HEK293 (cell line): ENCODE measurements around the gene UBE2G2.

Experiments used
- KLF7 ChIP-seq: fragments of 450-650 bp; formaldehyde crosslinking; IDR thresholded peaks from 2 replicates; pipeline ENCODE4 v1.5.1; 2016; ENCODE audit warnings: missing biosample characterization, missing genetic modification characterization, borderline replicate concordance
- REPIN1 ChIP-seq: fragments of 450-650 bp; formaldehyde crosslinking; IDR thresholded peaks from 2 replicates; pipeline ENCODE4 v1.5.1; 2017; ENCODE audit warnings: missing biosample characterization, missing genetic modification characterization, low read depth
- TRIM28 ChIP-seq: IDR thresholded peaks from 2 replicates; pipeline ENCODE4 v1.6.1; 2011; ENCODE audit warnings: low read length, control low read depth, borderline replicate concordance
- WT1 ChIP-seq: fragments of 450-650 bp; formaldehyde crosslinking; IDR thresholded peaks from 2 replicates; pipeline ENCODE4 v1.5.1; 2016; ENCODE audit warnings: missing biosample characterization, missing genetic modification characterization
- ZNF112 ChIP-seq: fragments of 450-650 bp; formaldehyde crosslinking; IDR thresholded peaks from 2 replicates; pipeline ENCODE4 v1.5.0; 2017; ENCODE audit warnings: missing biosample characterization, missing genetic modification characterization
- ZNF157 ChIP-seq: fragments of 450-650 bp; formaldehyde crosslinking; IDR thresholded peaks from 2 replicates; pipeline ENCODE4 v1.5.1; 2016; ENCODE audit warnings: missing biosample characterization, missing genetic modification characterization
- ZNF202 ChIP-seq: fragments of 450-650 bp; formaldehyde crosslinking; IDR thresholded peaks from 2 replicates; pipeline ENCODE4 v1.5.1; 2016; ENCODE audit warnings: missing biosample characterization, missing genetic modification characterization, borderline replicate concordance
- ZNF223 ChIP-seq: fragments of 450-650 bp; formaldehyde crosslinking; IDR thresholded peaks from 2 replicates; pipeline ENCODE4 v1.5.1; 2016; ENCODE audit warnings: missing biosample characterization, missing genetic modification characterization
- ZNF266 ChIP-seq: fragments of 450-650 bp; formaldehyde crosslinking; IDR thresholded peaks from 2 replicates; pipeline ENCODE4 v1.5.1; 2016; ENCODE audit warnings: missing biosample characterization, missing genetic modification characterization, low read depth
- ZNF324 ChIP-seq: fragments of 450-650 bp; formaldehyde crosslinking; IDR thresholded peaks from 2 replicates; pipeline ENCODE4 v1.5.1; 2016; ENCODE audit warnings: missing biosample characterization, missing genetic modification characterization
- ZNF366 ChIP-seq: fragments of 450-650 bp; formaldehyde crosslinking; conservative IDR thresholded peaks from 2 replicates; pipeline ENCODE4 v1.5.1; 2016; ENCODE audit warnings: missing biosample characterization, missing genetic modification characterization
- ZNF404 ChIP-seq: fragments of 450-650 bp; formaldehyde crosslinking; IDR thresholded peaks from 2 replicates; pipeline ENCODE4 v1.5.1; 2017; ENCODE audit warnings: missing biosample characterization, missing genetic modification characterization
- ZNF510 ChIP-seq: fragments of 450-650 bp; formaldehyde crosslinking; IDR thresholded peaks from 2 replicates; pipeline ENCODE4 v1.5.1; 2018; ENCODE audit warnings: mild to moderate bottlenecking, missing genetic modification characterization, missing biosample characterization; ENCODE audit not compliant: insufficient replicate concordance
- ZNF529 ChIP-seq: fragments of 450-650 bp; formaldehyde crosslinking; IDR thresholded peaks from 2 replicates; pipeline ENCODE4 v1.5.1; 2017; ENCODE audit warnings: missing genetic modification characterization, missing biosample characterization; ENCODE audit not compliant: insufficient replicate concordance
- ZNF544 ChIP-seq: fragments of 450-650 bp; formaldehyde crosslinking; IDR thresholded peaks from 2 replicates; pipeline ENCODE4 v1.5.0; 2017; ENCODE audit warnings: missing biosample characterization, missing genetic modification characterization
- ZNF549 ChIP-seq: fragments of 450-650 bp; IDR thresholded peaks from 2 replicates; pipeline ENCODE4 v1.5.1; 2018; ENCODE audit warnings: missing biosample characterization, missing genetic modification characterization, mild to moderate bottlenecking, inconsistent platforms, moderate library complexity
- ZNF610 ChIP-seq: fragments of 450-650 bp; formaldehyde crosslinking; IDR thresholded peaks from 2 replicates; pipeline ENCODE4 v1.5.1; 2016; ENCODE audit warnings: missing biosample characterization, missing genetic modification characterization, borderline replicate concordance
- ZNF664 ChIP-seq: fragments of 450-650 bp; formaldehyde crosslinking; IDR thresholded peaks from 2 replicates; pipeline ENCODE4 v1.5.1; 2016; ENCODE audit warnings: missing biosample characterization, missing genetic modification characterization
- ZSCAN16 ChIP-seq: fragments of 450-650 bp; formaldehyde crosslinking; IDR thresholded peaks from 2 replicates; pipeline ENCODE4 v1.5.1; 2016; ENCODE audit warnings: missing biosample characterization, missing genetic modification characterization
- TF ChIP-seq, protein P1 (sequence below): fragments of 450-650 bp; formaldehyde crosslinking; IDR thresholded peaks from 2 replicates; pipeline ENCODE4 v1.5.1; 2016; ENCODE audit warnings: missing biosample characterization, missing genetic modification characterization
- TF ChIP-seq, protein P2 (sequence below): fragments of 450-650 bp; formaldehyde crosslinking; IDR thresholded peaks from 2 replicates; pipeline ENCODE4 v1.5.1; 2016; ENCODE audit warnings: missing biosample characterization, missing genetic modification characterization, borderline replicate concordance
- TF ChIP-seq, protein P3 (sequence below): fragments of 450-650 bp; formaldehyde crosslinking; IDR thresholded peaks from 2 replicates; pipeline ENCODE4 v1.5.1; 2016; ENCODE audit warnings: missing biosample characterization, missing genetic modification characterization
- TF ChIP-seq, protein P4 (sequence below): fragments of 450-650 bp; formaldehyde crosslinking; IDR thresholded peaks from 2 replicates; pipeline ENCODE4 v1.5.1; 2016; ENCODE audit warnings: missing biosample characterization, missing genetic modification characterization
- TF ChIP-seq, protein P5 (sequence below): fragments of 450-650 bp; formaldehyde crosslinking; IDR thresholded peaks from 2 replicates; pipeline ENCODE4 v1.5.1; 2017; ENCODE audit warnings: missing biosample characterization, missing genetic modification characterization
- TF ChIP-seq, protein P6 (sequence below): fragments of 450-650 bp; formaldehyde crosslinking; IDR thresholded peaks from 2 replicates; pipeline ENCODE4 v1.5.1; 2016; ENCODE audit warnings: missing biosample characterization, missing genetic modification characterization
- TF ChIP-seq, protein P7 (sequence below): fragments of 450-650 bp; formaldehyde crosslinking; IDR thresholded peaks from 2 replicates; pipeline ENCODE4 v1.5.1; 2016; ENCODE audit warnings: missing biosample characterization, missing genetic modification characterization

The UBE2G2 gene

DNA sequence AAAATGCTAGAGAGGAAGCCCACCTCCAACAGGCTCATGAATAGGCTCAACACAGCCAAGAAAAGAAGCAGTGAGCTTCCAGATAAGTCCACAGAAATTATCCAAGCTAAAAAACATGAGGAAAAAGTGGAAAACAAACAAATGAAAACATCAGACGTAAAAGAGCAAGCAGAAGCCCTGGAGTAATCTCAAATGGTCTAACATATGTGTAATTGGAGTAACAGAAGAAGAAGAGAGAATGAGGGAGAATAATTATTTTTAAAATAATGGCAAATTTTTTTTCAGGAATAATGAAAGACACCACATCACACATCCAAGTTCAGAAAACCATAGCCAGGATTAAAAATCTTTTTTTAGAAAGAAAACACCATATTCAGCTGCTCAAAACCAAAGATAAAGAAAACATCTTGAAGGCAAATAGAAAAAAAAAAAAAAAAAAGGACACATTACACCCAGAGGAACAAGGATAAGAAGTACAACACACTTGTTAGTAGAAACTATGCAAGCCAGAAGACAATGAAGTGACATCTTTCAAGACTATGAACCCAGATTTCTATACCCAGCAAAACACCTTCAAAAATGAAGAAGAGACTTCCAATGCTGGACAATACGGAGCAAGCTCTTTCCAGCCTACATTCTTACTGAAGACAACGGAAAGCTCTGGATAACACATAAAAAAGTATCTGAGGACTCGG is 26.9 kb upstream of the UBE2G2 start (continued):
- TF ChIP-seq, protein P1, sequence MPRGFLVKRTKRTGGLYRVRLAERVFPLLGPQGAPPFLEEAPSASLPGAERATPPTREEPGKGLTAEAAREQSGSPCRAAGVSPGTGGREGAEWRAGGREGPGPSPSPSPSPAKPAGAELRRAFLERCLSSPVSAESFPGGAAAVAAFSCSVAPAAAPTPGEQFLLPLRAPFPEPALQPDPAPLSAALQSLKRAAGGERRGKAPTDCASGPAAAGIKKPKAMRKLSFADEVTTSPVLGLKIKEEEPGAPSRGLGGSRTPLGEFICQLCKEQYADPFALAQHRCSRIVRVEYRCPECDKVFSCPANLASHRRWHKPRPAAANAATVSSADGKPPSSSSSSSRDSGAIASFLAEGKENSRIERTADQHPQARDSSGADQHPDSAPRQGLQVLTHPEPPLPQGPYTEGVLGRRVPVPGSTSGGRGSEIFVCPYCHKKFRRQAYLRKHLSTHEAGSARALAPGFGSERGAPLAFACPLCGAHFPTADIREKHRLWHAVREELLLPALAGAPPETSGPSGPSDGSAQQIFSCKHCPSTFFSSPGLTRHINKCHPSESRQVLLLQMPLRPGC (tag by site-specific recombination), result no peak
- TF ChIP-seq ZNF529 (tag by site-specific recombination) (peak; percentile 71), KLF7 (tag by site-specific recombination) (no peak), ZNF610 (tag by site-specific recombination) (no peak), REPIN1 (tag by site-specific recombination) (no peak), ZNF664 (tag by site-specific recombination) (no peak), ZSCAN16 (tag by site-specific recombination) (no peak), ZNF366 (tag by site-specific recombination) (no peak), ZNF266 (tag by site-specific recombination) (no peak), WT1 (tag by site-specific recombination) (no peak), ZNF544 (tag by site-specific recombination) (no peak), ZNF202 (no peak), TRIM28 (no peak), ZNF157 (tag by site-specific recombination) (no peak), ZNF112 (tag by site-specific recombination) (no peak), ZNF223 (tag by site-specific recombination) (no peak), ZNF549 (tag by site-specific recombination) (no peak), ZNF324 (no peak), ZNF404 (tag by site-specific recombination) (no peak), ZNF510 (tag by site-specific recombination) (peak; percentile 44)
- TF ChIP-seq, protein P2, sequence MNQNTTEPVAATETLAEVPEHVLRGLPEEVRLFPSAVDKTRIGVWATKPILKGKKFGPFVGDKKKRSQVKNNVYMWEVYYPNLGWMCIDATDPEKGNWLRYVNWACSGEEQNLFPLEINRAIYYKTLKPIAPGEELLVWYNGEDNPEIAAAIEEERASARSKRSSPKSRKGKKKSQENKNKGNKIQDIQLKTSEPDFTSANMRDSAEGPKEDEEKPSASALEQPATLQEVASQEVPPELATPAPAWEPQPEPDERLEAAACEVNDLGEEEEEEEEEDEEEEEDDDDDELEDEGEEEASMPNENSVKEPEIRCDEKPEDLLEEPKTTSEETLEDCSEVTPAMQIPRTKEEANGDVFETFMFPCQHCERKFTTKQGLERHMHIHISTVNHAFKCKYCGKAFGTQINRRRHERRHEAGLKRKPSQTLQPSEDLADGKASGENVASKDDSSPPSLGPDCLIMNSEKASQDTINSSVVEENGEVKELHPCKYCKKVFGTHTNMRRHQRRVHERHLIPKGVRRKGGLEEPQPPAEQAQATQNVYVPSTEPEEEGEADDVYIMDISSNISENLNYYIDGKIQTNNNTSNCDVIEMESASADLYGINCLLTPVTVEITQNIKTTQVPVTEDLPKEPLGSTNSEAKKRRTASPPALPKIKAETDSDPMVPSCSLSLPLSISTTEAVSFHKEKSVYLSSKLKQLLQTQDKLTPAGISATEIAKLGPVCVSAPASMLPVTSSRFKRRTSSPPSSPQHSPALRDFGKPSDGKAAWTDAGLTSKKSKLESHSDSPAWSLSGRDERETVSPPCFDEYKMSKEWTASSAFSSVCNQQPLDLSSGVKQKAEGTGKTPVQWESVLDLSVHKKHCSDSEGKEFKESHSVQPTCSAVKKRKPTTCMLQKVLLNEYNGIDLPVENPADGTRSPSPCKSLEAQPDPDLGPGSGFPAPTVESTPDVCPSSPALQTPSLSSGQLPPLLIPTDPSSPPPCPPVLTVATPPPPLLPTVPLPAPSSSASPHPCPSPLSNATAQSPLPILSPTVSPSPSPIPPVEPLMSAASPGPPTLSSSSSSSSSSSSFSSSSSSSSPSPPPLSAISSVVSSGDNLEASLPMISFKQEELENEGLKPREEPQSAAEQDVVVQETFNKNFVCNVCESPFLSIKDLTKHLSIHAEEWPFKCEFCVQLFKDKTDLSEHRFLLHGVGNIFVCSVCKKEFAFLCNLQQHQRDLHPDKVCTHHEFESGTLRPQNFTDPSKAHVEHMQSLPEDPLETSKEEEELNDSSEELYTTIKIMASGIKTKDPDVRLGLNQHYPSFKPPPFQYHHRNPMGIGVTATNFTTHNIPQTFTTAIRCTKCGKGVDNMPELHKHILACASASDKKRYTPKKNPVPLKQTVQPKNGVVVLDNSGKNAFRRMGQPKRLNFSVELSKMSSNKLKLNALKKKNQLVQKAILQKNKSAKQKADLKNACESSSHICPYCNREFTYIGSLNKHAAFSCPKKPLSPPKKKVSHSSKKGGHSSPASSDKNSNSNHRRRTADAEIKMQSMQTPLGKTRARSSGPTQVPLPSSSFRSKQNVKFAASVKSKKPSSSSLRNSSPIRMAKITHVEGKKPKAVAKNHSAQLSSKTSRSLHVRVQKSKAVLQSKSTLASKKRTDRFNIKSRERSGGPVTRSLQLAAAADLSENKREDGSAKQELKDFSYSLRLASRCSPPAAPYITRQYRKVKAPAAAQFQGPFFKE (tag by site-specific recombination), result no peak
- TF ChIP-seq, protein P3, sequence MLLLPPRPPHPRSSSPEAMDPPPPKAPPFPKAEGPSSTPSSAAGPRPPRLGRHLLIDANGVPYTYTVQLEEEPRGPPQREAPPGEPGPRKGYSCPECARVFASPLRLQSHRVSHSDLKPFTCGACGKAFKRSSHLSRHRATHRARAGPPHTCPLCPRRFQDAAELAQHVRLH (tag by site-specific recombination), result no peak
- TF ChIP-seq, protein P4, sequence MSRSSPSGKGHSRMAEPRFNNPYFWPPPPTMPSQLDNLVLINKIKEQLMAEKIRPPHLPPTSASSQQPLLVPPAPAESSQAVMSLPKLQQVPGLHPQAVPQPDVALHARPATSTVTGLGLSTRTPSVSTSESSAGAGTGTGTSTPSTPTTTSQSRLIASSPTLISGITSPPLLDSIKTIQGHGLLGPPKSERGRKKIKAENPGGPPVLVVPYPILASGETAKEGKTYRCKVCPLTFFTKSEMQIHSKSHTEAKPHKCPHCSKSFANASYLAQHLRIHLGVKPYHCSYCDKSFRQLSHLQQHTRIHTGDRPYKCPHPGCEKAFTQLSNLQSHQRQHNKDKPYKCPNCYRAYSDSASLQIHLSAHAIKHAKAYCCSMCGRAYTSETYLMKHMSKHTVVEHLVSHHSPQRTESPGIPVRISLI, result no peak
- TF ChIP-seq, protein P5, sequence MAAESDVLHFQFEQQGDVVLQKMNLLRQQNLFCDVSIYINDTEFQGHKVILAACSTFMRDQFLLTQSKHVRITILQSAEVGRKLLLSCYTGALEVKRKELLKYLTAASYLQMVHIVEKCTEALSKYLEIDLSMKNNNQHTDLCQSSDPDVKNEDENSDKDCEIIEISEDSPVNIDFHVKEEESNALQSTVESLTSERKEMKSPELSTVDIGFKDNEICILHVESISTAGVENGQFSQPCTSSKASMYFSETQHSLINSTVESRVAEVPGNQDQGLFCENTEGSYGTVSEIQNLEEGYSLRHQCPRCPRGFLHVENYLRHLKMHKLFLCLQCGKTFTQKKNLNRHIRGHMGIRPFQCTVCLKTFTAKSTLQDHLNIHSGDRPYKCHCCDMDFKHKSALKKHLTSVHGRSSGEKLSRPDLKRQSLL, result no peak
- TF ChIP-seq, protein P6, sequence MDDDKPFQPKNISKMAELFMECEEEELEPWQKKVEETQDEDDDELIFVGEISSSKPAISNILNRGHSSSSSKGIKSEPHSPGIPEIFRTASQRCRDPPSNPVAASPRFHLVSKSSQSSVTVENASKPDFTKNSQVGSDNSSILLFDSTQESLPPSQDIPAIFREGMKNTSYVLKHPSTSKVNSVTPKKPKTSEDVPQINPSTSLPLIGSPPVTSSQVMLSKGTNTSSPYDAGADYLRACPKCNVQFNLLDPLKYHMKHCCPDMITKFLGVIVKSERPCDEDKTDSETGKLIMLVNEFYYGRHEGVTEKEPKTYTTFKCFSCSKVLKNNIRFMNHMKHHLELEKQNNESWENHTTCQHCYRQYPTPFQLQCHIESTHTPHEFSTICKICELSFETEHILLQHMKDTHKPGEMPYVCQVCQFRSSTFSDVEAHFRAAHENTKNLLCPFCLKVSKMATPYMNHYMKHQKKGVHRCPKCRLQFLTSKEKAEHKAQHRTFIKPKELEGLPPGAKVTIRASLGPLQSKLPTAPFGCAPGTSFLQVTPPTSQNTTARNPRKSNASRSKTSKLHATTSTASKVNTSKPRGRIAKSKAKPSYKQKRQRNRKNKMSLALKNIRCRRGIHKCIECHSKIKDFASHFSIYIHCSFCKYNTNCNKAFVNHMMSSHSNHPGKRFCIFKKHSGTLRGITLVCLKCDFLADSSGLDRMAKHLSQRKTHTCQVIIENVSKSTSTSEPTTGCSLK, result no peak
- TF ChIP-seq, protein P7, sequence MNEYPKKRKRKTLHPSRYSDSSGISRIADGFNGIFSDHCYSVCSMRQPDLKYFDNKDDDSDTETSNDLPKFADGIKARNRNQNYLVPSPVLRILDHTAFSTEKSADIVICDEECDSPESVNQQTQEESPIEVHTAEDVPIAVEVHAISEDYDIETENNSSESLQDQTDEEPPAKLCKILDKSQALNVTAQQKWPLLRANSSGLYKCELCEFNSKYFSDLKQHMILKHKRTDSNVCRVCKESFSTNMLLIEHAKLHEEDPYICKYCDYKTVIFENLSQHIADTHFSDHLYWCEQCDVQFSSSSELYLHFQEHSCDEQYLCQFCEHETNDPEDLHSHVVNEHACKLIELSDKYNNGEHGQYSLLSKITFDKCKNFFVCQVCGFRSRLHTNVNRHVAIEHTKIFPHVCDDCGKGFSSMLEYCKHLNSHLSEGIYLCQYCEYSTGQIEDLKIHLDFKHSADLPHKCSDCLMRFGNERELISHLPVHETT, result no peak
